HG03066 (cell line): ENCODE data around the gene FAM204A.

ENCODE experiments used
- ATAC-seq: cut with Tn5 transposase; IDR thresholded peaks from one replicate; pipeline ENCODE4 v1.9.1; 2021; ENCODE audit warnings: low read depth; ENCODE audit not compliant: unreplicated experiment

FAM204A gene

GRCh38 chr10:118341791-118342637 lies at the start of gene FAM204A:
Gene FAM204A (minus strand): TSS chr10:118342324. CDS start chr10:118336415, 5,909 bp downstream.
- peak; percentile 100 for ATAC-seq

GRCh38 chr10:118383699-118384098 lies 41.6 kb upstream of the FAM204A start:
- ATAC-seq = no peak

DNA sequence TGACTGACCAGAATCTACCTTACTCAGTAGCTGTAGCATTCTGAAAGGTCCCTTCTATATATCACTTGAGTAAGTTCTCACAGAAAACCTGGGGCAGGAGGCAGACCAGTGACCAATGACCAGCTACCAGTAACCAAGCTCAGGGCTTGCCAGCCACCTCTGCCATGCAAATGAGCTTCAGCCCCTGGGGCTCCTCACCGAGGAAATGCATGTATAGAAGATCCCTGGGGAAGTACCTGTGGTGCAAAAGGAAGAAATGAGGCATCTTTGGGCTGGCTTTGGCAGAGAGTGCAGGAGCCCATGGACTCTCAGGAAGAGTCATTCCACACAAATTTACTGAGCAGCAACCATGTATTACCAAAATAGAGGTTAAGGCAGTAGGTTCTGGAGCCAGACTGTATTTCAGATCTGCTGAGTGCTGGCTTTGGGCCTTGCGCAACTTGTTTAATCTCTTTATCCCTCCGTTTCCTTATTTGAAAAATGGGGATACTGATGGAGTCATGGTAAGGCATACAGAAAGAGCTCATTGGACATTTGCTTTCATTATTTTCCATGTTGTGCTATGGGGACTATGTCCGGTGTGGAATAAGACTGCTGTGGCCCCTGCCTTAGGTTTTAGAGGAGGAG lies 41.1 kb upstream of the FAM204A start:
- ATAC-seq = no peak

DNA sequence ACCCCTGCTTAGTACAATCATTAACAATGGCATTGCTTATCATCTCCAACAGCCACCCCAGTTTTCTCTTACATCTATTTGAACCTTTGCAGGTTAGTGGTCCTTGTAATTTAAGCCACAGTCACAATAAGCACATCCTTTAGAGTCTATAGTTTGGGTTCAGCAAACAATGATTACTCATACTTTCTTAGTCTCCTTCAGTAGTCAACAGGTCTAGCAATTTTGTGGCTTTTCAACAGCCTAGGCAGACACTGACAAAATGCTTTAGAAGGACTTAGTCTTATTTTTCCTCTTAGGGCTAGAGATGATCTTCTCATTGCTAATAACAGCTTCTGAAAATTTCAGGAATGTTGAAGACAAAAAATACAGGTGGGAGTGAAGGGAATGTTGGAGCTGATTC lies 32.3 kb upstream of the FAM204A start:
- ATAC-seq = no peak

DNA sequence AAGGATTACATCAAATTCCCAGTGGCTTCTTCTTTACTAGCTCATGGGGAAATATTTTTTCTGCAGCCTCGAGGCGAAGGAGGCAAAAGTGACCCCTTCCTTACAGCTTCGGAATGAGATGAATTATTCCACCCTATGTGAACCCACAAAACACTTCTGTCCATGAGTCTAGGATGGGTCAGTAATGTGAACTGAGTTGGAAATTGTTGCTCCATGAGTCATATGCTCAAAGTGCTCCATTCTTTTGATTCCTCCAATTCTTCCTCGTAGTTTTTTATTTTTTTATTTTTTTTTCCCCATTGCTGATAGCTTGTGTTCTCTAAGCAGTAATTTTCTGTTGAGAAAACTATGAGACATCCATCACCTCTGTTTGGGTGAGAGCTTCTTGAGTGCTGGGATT lies 31.7 kb upstream of the FAM204A start:
- no peak for ATAC-seq

- ATAC-seq = no peak
Measured at GRCh38 chr10:118370499-118370898, 28.4 kb upstream of the FAM204A start.

GRCh38 chr10:118369641-118370205 lies 27.6 kb upstream of the FAM204A start:
- ATAC-seq = no peak

- no peak for ATAC-seq
Measured at GRCh38 chr10:118365702-118366101, 23.6 kb upstream of the FAM204A start.

GRCh38 chr10:118362103-118362502 lies 20.0 kb upstream of the FAM204A start:
- no peak for ATAC-seq

DNA sequence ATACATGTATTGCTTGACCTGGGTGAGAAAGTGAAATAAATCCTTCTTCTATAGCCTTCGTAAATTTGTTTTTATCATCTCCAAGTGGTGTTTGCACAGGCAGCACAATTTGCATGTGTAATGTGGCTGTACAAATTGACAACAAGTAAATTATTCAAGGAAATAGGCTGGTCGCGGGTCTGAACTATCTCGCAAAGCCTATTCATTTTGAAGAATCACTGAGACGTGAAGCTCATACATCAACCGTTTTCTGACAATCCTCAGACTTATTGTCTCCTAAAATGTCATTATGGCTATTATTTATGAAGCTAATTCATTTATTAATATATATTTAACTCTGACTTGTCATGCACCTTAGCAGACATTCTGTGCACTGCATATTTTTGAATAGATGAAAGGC lies 16.2 kb upstream of the FAM204A start:
- no peak for ATAC-seq

DNA sequence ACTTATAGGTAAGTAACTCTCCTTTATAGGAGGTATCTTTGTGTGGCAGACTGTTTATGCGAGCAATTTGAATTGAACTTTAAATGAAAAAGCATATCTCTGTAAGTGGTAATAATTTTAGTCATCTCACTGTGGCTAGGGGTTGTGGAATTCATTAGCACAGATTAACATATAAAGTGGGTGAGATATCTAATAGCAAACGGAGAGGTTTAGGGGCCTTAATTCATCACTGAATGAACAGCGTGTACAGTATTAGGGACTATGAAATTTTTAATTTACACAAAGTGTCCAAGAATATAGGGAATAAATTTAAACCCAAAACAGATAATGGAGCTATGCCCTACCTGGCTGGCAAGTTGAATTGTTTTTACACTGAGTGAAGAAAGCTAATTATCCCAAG lies 15.7 kb upstream of the FAM204A start:
- ATAC-seq = no peak

- ATAC-seq = no peak
Measured at GRCh38 chr10:118356628-118357027, 14.5 kb upstream of the FAM204A start.

- ATAC-seq = no peak
Measured at GRCh38 chr10:118355234-118355633, 13.1 kb upstream of the FAM204A start.

- no peak for ATAC-seq
Measured at GRCh38 chr10:118349235-118349634, 7.1 kb upstream of the FAM204A start.

DNA sequence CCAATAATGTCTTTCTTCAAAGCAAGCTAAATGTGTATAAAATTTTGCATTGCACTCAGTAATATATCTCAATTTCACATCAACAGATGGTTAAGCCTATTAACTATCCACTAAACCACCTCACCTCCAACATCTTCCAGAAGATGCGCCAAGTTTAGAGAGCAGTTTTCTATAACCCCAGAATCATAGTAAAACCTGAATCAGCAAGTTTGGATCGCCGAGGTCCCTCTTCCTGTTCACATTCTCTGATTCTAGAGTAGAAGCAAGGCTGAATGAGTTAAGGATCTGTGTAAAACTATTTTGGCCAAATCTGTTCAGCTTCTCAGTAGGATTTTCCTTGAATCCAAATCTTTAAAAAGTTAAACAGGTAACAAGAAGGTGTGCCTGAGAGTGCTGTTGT lies 1.4 kb upstream of the FAM204A start:
- no peak for ATAC-seq

- no peak for ATAC-seq
Measured at GRCh38 chr10:118343115-118343514, 991 bp upstream of the FAM204A start.

- peak; percentile 7 for ATAC-seq
Measured at GRCh38 chr10:118342638-118343020, 505 bp upstream of the FAM204A start.

DNA sequence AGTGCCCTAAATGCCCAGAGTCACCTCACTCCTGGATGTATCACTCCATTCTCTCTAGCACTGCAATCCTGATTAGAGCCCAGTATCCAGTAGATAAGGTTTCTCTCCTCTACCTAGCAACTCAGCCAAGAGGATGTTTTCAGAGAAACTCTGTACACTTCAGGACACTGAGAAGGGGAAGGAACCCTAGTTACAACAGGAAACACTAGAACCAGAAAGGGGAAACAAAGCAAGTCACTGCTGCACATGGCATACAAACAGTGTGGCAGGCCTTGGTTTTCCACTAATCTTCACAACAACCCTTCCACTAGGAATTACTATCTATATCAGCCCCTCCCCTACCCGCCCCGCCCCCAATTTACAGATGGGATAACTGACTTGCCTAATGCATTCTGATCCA lies 1.6 kb downstream of the FAM204A start:
- ATAC-seq = no peak

- ATAC-seq = no peak
Measured at GRCh38 chr10:118339111-118339510, 3.0 kb downstream of the FAM204A start.

DNA sequence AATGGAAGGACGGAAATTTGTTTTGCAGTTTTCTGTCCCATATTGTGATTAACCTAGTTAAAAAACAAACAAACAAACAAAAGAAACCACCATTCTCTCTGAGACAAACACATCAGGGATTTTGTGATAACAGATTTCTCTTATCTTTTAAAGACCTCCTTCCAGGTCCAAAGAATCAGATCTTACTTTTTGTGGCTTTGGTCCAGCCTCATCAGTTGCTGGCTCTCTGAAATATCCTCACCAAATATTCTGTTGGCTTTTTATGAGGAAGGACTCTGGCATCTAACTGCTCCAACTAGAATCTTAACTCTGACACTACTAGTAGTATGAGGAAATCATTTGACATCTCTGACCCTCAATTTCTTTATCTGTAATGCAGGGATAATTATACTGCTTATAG lies 4.8 kb downstream of the FAM204A start:
- ATAC-seq = no peak

GRCh38 chr10:118333871-118334270 lies 8.3 kb downstream of the FAM204A start:
- no peak for ATAC-seq
